CD4-positive, alpha-beta memory T cell (primary cell): ENCODE results near the gene CACNA1C. TPM values are rescaled to one million over a fixed set of nuclear protein-coding genes. Genes with fewer than 3 reads are reported as not detected.
A peak's percentile ranks its signal among the peaks of the same experiment; 100 is the strongest.
"Not testable (repeated sequence)": the region's sequence is repeated elsewhere in the genome, so short reads cannot be mapped to it uniquely, and the experiment has no call there.

Source experiments
- CTCF ChIA-PET: fragments of 350-600 bp; sonication (Branson Sonifier 250); formaldehyde crosslinking; loops from one replicate; lab custom pipeline; 2021; ENCODE audit warnings: inconsistent platforms; ENCODE audit not compliant: partially characterized antibody; lab: Charles Lee
- POLR2A ChIA-PET: fragments of 350-600 bp; sonication (Branson Sonifier 250); formaldehyde crosslinking; loops from one replicate; lab custom pipeline; 2021; ENCODE audit not compliant: partially characterized antibody; lab: Charles Lee
- DNase-seq, 5 donors: peaks; one replicate each; pipeline versions ENCODE4 v3.0.0 to v3.0.0-alpha.2; 2020 to 2022; ENCODE audit warnings: mixed read lengths in 1 of 5
- H3K27ac ChIP-seq: one replicate; pipeline ENCODE4 v1.7.0; 2013; ENCODE audit warnings: low read depth, low read length
- H3K27me3 ChIP-seq: 2 replicates; pipeline ENCODE4 v1.7.0; 2013; ENCODE audit warnings: mild to moderate bottlenecking, low read length, moderate library complexity; ENCODE audit not compliant: insufficient read depth
- H3K36me3 ChIP-seq: 2 replicates; pipeline ENCODE4 v1.7.0; 2013; ENCODE audit warnings: mild to moderate bottlenecking, low read length, moderate library complexity; ENCODE audit not compliant: insufficient read depth
- H3K4me1 ChIP-seq: 2 replicates; pipeline ENCODE4 v1.7.0; 2013; ENCODE audit warnings: mild to moderate bottlenecking, low read length, moderate library complexity; ENCODE audit not compliant: insufficient read depth
- H3K4me3 ChIP-seq, 2 donors: one replicate each; pipeline ENCODE4 v1.7.0; 2013; ENCODE audit warnings: low read length in 2 of 2, mild to moderate bottlenecking in 1 of 2
- H3K9me3 ChIP-seq, 2 donors: one replicate each; pipeline ENCODE4 v1.7.0; 2013; ENCODE audit warnings: low read length in 2 of 2, control low read depth in 1 of 2; ENCODE audit not compliant: control insufficient read depth in 1 of 2
- H3K27ac Mint-ChIP-seq, 7 donors: one replicate each; pipeline ENCODE4 v1.8.0; 2020 to 2021; ENCODE audit warnings: mixed read lengths in 7 of 7, mild to moderate bottlenecking in 6 of 7, inconsistent platforms in 3 of 7, moderate library complexity in 3 of 7
- H3K27me3 Mint-ChIP-seq, 2 donors: one replicate each; pipeline ENCODE4 v1.8.0; 2020 to 2021; ENCODE audit warnings: mixed read lengths in 2 of 2
- H3K36me3 Mint-ChIP-seq, 2 donors: one replicate each; pipeline ENCODE4 v1.8.0; 2020 to 2021; ENCODE audit warnings: mixed read lengths in 2 of 2, inconsistent platforms in 1 of 2, mild to moderate bottlenecking in 1 of 2
- H3K4me1 Mint-ChIP-seq, 4 donors: one replicate each; pipeline ENCODE4 v1.8.0; 2020 to 2021; ENCODE audit warnings: mixed read lengths in 4 of 4, mild to moderate bottlenecking in 1 of 4
- H3K4me3 Mint-ChIP-seq, 8 donors: one replicate each; pipeline ENCODE4 v1.8.0; 2020 to 2021; ENCODE audit warnings: mixed read lengths in 8 of 8, mild to moderate bottlenecking in 7 of 8, moderate library complexity in 6 of 8, inconsistent platforms in 3 of 8
- H3K9me3 Mint-ChIP-seq, 8 donors: one replicate each; pipeline ENCODE4 v1.8.0; 2020 to 2021; ENCODE audit warnings: mixed read lengths in 8 of 8, mild to moderate bottlenecking in 5 of 8, inconsistent platforms in 3 of 8, moderate library complexity in 1 of 8
- intact Hi-C: fragments of 100-400 bp; cut with micrococcal nuclease; formaldehyde crosslinking; loops from one replicate; pipeline ENCODE4 v1.15.1; 2023
- polyA plus RNA-seq, 2 donors: library from polyadenylated mRNA; unstranded; fragments of 300-500 nt; fragmentation: Illumina TruSeq; gene quantifications; one replicate each; pipeline ENCODE4 v1.2.3, GENCODE V29; 2021
- total RNA-seq, 2 experiments: library from RNA; stranded (reverse); gene quantifications; one replicate each; pipeline ENCODE4 v1.2.3, GENCODE V29; 2021

Gene CACNA1C
- total and polyA plus RNA-seq, 4 experiments from 2014 or later, result 0.05 to 0.21 (median 0.07) TPM

DNA sequence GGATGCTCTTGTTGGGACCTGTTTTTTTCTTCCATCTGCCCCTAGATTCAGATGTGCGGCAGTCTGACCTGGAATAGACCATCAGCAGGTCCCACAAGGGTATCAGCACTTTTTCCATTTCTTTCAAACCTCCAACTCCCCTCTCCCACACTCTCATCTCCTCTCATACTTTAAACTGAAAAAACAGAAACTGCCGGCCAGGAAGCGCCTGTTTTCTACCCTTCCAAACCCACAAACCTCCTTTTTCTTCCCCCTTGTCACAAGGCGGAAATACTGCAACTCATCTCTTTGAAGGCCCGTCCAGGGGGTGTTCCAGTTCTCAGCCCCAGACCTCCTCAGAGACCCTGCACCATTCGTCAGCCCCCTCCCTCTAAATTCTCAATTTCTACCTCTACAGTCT, 679.5 kb downstream of the CACNA1C start:
- H3K27me3 ChIP-seq, result peaks cover 4% of the 10 kb centered on the region
- H3K4me3 ChIP-seq, result no peak overlapping the region
- DNase-seq, result no peak
- Mint-ChIP-seq H3K4me3 (peak overlapping the region in 2 of 8 donors; percentile 26 to 46), H3K36me3 (no peaks in the 10 kb centered on the region), H3K9me3 (peaks cover 0 to 2% (median 0%) of the 10 kb centered on the region in 8 donors), H3K4me1 (peaks cover 2 to 11% (median 7%) of the 10 kb centered on the region in 4 donors), H3K27ac (peak overlapping the region in 1 of 7 donors; percentile 32), H3K27me3 (peaks cover 17 to 48% of the 10 kb centered on the region in 2 donors)
- POLR2A ChIA-PET, result no interaction called here
- no peaks in the 10 kb centered on the region for H3K4me1 ChIP-seq
- CTCF ChIA-PET, result no interaction called here
- no peaks in the 10 kb centered on the region for H3K9me3 ChIP-seq
- intact Hi-C loops, result no loop called here
- no peak overlapping the region for H3K27ac ChIP-seq
- no peaks in the 10 kb centered on the region for H3K36me3 ChIP-seq

DNA sequence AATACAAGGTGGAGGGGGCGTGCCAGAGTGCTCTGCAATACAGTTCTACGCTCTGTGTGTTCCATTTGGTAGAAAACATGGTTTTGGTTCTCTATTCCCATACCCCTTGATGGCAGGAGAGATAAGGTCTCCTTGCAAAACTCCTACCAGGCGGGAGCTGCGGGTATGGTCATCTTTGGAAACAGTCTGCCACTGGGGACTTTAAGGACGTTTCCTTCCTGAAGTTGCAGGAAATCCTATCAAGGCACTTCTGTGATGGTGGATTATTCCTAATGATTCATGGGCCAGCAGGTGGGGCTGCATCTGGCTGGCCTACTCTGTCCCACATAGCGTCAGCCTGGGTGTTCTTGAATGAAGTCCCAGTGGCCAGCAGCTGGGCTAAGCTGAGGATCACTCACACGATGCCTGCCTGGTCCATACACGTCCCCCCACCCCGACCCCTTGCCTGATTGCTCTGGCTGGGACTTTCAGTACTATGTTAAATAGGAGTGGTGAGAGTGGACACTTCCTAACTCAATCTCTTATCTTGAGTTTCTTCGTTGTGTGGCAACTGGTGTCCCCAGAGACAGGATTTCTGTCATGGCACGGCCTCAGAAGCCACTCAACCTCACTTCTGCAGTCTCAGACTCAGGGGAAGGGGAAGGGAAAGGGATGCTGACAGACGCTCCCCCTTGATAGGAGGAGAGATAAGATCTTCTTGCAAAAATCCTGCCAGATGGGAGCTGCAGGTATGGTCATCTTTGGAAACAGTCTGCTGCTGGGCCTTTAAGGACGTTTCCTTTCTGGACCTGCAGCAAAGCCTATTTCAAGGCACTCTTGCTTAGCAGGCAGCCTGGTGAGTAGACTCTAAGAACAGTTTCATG, 680.9 kb downstream of the CACNA1C start:
- Histone ChIP-seq H3K4me3 (no peak overlapping the region), H3K4me1 (no peaks in the 10 kb centered on the region), H3K36me3 (no peaks in the 10 kb centered on the region), H3K27ac (no peak overlapping the region), H3K27me3 (peaks cover 4% of the 10 kb centered on the region), H3K9me3 (no peaks in the 10 kb centered on the region)
- H3K36me3 Mint-ChIP-seq, result no peaks in the 10 kb centered on the region
- peaks cover 0 to 2% (median 0%) of the 10 kb centered on the region in 8 donors for H3K9me3 Mint-ChIP-seq
- no peak overlapping the region for H3K27ac Mint-ChIP-seq
- no peak for DNase-seq
- CTCF ChIA-PET, result no interaction called here
- H3K27me3 Mint-ChIP-seq, result peaks cover 15 to 46% of the 10 kb centered on the region in 2 donors
- peaks cover 2 to 11% (median 7%) of the 10 kb centered on the region in 4 donors for H3K4me1 Mint-ChIP-seq
- POLR2A ChIA-PET, result no interaction called here
- no peak overlapping the region for H3K4me3 Mint-ChIP-seq
- intact Hi-C loops, result no loop called here

DNA sequence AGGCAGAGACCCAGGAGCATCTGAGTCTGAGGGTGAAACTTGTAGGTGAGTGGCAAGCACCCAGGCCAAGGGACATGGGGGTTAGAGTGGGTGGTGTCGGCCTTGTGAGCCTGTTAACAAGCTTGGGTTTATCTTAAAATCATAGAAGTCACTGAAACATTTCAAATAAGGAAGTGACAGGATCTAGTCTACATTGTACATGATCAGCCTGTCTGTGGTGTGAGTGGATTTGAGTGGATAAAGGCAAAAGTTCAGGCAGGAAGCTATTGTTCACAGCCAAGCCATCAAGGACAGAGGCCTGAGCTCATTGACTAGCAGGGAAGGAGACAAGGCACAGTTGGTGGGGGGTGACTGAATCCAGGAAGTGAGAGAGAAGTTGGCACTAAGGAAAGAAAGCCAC, 682.6 kb downstream of the CACNA1C start:
- Mint-ChIP-seq H3K4me3 (no peak overlapping the region), H3K27me3 (peaks cover 11 to 43% of the 10 kb centered on the region in 2 donors), H3K4me1 (peaks cover 7 to 11% (median 8%) of the 10 kb centered on the region in 4 donors), H3K9me3 (peaks cover 0 to 2% (median 0%) of the 10 kb centered on the region in 8 donors), H3K36me3 (no peaks in the 10 kb centered on the region), H3K27ac (no peak overlapping the region)
- intact Hi-C loops, result no loop called here
- ChIA-PET POLR2A (no interaction called here), CTCF (no interaction called here)
- DNase-seq, result no peak
- H3K4me1 ChIP-seq, result no peaks in the 10 kb centered on the region
- H3K36me3 ChIP-seq, result no peaks in the 10 kb centered on the region
- peaks cover 4% of the 10 kb centered on the region for H3K27me3 ChIP-seq
- H3K9me3 ChIP-seq, result no peaks in the 10 kb centered on the region
- no peak overlapping the region for H3K4me3 ChIP-seq
- no peak overlapping the region for H3K27ac ChIP-seq

DNA sequence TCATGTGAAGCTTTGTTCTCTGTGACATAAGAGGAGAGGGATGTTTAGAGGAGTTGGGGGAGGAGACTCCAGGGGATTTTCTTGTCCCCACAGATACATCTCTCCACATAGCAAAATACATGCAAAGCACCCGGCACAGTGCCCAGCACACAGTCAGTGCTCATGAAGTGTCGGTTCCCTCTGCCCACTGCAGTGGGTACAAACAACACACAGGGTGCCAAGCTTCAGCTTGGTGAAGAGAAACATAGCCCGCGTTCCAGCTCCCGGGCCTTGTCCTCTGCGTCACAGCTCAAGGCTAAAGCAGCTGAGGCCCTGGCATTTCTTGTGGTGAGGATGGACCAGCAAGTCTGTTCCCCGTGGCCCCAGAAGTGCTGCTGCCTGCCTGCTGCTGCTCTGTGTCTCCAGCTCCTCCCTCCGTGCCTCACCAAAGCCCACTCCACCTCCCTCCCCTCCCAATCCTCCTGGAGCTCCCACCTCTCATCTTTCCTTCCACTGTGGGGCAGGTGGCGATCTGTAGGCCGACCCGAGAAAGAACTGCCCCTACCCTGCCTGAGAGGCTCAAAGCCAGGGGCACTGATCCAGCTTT, 685.0 kb downstream of the CACNA1C start:
- H3K36me3 Mint-ChIP-seq, result no peaks in the 10 kb centered on the region
- no peak overlapping the region for H3K4me3 ChIP-seq
- H3K9me3 Mint-ChIP-seq, result no peaks in the 10 kb centered on the region
- no peaks in the 10 kb centered on the region for H3K4me1 ChIP-seq
- no peaks in the 10 kb centered on the region for H3K9me3 ChIP-seq
- intact Hi-C loops, result no loop called here
- H3K27ac Mint-ChIP-seq, result no peak overlapping the region
- no peaks in the 10 kb centered on the region for H3K27me3 ChIP-seq
- no peak overlapping the region for H3K27ac ChIP-seq
- no peak for DNase-seq
- ChIA-PET POLR2A (no interaction called here), CTCF (no interaction called here)
- H3K4me1 Mint-ChIP-seq, result peaks cover under 1 to 6% (median 2%) of the 10 kb centered on the region in 4 donors
- H3K36me3 ChIP-seq, result no peaks in the 10 kb centered on the region
- H3K27me3 Mint-ChIP-seq, result peaks cover 4 to 27% of the 10 kb centered on the region in 2 donors
- H3K4me3 Mint-ChIP-seq, result no peak overlapping the region

DNA sequence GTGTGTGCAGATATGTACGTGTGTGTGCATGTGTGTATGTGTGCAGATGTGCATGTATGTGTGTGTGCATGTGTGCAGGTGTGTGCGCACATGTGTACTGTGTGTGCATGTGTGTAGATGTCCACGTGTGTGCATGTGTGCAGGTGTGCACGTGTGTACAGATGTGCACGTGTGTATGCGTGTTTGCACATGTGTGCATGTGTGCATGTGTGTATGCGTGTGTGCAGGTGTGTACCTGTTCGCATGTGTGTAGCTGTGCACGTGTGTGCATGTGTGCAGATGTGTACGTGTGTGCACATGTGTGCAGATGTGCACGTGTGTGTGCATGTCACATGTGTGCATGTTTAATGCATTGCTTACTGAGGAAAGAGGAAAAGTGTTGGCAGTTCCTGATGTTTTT, 686.3 kb downstream of the CACNA1C start:
- intact Hi-C loops, result no loop called here
- H3K27me3 Mint-ChIP-seq, result peaks cover 3 to 25% of the 10 kb centered on the region in 2 donors
- no peak for DNase-seq

DNA sequence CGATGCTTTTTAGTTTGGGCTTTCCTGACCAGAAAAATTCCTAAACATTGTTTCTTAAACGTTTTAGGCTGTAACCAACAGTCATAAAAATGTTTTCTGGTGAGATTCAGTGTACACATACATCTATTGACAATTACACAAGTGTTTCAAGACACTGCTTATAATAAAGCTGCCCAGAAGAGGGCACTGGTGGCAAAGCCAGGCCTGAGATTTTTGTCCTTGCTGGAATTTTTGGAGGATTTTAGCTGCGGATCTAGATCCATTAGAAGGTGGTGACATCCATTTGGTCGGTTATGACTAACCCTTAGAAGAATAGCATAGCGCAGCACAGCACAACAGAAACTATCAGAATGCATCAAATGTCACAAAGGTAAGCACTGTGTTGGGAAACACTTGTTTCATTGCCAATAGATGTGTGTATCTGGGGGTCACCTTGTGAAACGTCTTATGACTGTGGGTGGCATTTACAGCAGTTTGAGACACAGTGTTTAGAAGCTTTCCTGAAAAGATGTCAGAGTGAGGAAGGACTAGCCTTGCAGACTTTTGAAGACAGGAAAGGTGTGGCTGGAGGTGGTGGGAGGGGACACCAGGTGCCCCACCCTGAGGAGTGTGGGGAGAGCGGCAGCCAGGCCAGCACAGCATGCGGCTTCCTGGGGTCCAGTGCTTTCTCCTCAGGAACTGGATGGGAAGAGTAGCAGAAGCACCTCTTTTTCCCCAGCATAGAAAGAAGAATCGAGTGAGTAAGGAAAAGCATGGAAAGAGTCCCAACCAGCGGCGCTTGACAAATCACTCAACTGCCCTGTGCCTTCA, 687.2 kb downstream of the CACNA1C start:
- no peak overlapping the region for H3K27ac Mint-ChIP-seq
- ChIA-PET CTCF (no interaction called here), POLR2A (no interaction called here)
- no peaks in the 10 kb centered on the region for H3K9me3 Mint-ChIP-seq
- H3K27me3 ChIP-seq, result no peaks in the 10 kb centered on the region
- H3K27me3 Mint-ChIP-seq, result peaks cover 5 to 22% of the 10 kb centered on the region in 2 donors
- H3K4me3 Mint-ChIP-seq, result no peak overlapping the region
- no peaks in the 10 kb centered on the region for H3K4me1 ChIP-seq
- intact Hi-C loops, result no loop called here
- no peak overlapping the region for H3K4me3 ChIP-seq
- no peaks in the 10 kb centered on the region for H3K36me3 Mint-ChIP-seq
- no peak for DNase-seq
- H3K27ac ChIP-seq, result no peak overlapping the region
- no peaks in the 10 kb centered on the region for H3K36me3 ChIP-seq
- H3K4me1 Mint-ChIP-seq, result peaks cover 0 to 5% (median under 1%) of the 10 kb centered on the region in 4 donors
- no peaks in the 10 kb centered on the region for H3K9me3 ChIP-seq

More for the DNA sequence above, 686.3 kb downstream of the CACNA1C start:
- Mint-ChIP-seq H3K9me3 (no peaks in the 10 kb centered on the region), H3K4me1 (peaks cover 0 to 5% (median under 1%) of the 10 kb centered on the region in 4 donors), H3K27ac (peak overlapping the region in 1 of 7 donors; percentile 55), H3K36me3 (no peaks in the 10 kb centered on the region), H3K4me3 (no peak overlapping the region)
- H3K4me1 ChIP-seq, result no peaks in the 10 kb centered on the region
- H3K36me3 ChIP-seq, result no peaks in the 10 kb centered on the region
- no peak overlapping the region for H3K27ac ChIP-seq
- no peak overlapping the region for H3K4me3 ChIP-seq
- CTCF ChIA-PET, result no interaction called here
- H3K27me3 ChIP-seq, result no peaks in the 10 kb centered on the region
- POLR2A ChIA-PET, result no interaction called here
- no peaks in the 10 kb centered on the region for H3K9me3 ChIP-seq

DNA sequence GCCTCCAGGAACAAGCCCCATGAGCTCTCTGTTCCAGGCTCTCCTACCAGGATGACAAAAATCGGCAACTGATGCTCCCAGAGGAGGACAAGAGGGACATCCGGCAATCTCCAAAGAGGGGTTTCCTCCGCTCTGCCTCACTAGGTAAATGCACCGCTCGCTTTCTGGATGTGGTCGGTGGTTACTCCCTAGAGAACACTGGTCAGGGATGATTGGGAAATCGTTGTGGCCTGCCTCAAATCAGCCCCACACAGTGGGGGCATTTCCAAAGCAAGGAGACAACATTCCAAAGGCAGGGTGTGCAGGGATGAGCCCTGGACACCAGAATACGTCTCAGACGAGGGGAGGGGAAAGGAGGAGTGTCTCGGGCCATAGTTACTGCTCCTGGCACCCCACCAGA, 689.2 kb downstream of the CACNA1C start:
- H3K27ac ChIP-seq, DNase-seq, H3K27me3 ChIP-seq, H3K4me1 ChIP-seq, H3K4me3 Mint-ChIP-seq, H3K9me3 ChIP-seq, H3K4me3 ChIP-seq, H3K27ac Mint-ChIP-seq, H3K36me3 Mint-ChIP-seq, intact Hi-C loops, H3K36me3 ChIP-seq, POLR2A ChIA-PET, H3K9me3 Mint-ChIP-seq, H3K4me1 Mint-ChIP-seq: not testable (repeated sequence)
- CTCF ChIA-PET, result interaction anchor here (1.1 kb wide), 1 partner anchor 42 kb away, joined by 3 read pairs; no protein-coding TSS in a partner anchor
- H3K27me3 Mint-ChIP-seq, result peaks cover 3 to 14% of the 10 kb centered on the region in 2 donors
